Skeletal muscle satellite cell (primary cell): ENCODE data around the gene FES.
"Not testable (repeated sequence)": the region's sequence is repeated elsewhere in the genome, so short reads cannot be mapped to it uniquely, and the experiment has no call there.

Experiments
- H3K27me3 ChIP-seq: 2 replicates; pipeline ENCODE4 v1.7.0; 2013; ENCODE audit warnings: low read length; ENCODE audit not compliant: control insufficient read depth, insufficient read depth
- H3K36me3 ChIP-seq: 2 replicates; pipeline ENCODE4 v1.7.0; 2013; ENCODE audit warnings: mild to moderate bottlenecking, control low read depth, low read length; ENCODE audit not compliant: insufficient read depth
- H3K4me1 ChIP-seq: 2 replicates; pipeline ENCODE4 v1.7.0; 2013; ENCODE audit warnings: low read length; ENCODE audit not compliant: control insufficient read depth, insufficient read depth
- H3K4me2 ChIP-seq: 2 replicates; pipeline ENCODE4 v1.7.0; 2013; ENCODE audit warnings: mild to moderate bottlenecking, low read length
- H3K4me3 ChIP-seq: 2 replicates; pipeline ENCODE4 v1.7.0; 2013; ENCODE audit warnings: low read length
- H3K9ac ChIP-seq: 2 replicates; pipeline ENCODE4 v1.7.0; 2013; ENCODE audit warnings: mild to moderate bottlenecking, low read depth, low read length, moderate library complexity
- H3K9me3 ChIP-seq: replicated peaks from 2 replicates; pipeline ENCODE4 v1.7.0; 2013; ENCODE audit warnings: mild to moderate bottlenecking, control low read depth, low read length

The FES gene

GRCh38 chr15:90871139-90871715 lies 13.1 kb upstream of the FES start:
- H3K27me3 ChIP-seq = no peaks in the 10 kb centered on the region
- H3K9me3 ChIP-seq = no peaks in the 10 kb centered on the region
- peaks cover 56% of the 10 kb centered on the region for H3K4me1 ChIP-seq

GRCh38 chr15:90871716-90872485 lies 12.4 kb upstream of the FES start:
- peaks cover 12% of the 10 kb centered on the region for H3K36me3 ChIP-seq
- H3K9ac ChIP-seq = peak overlapping the region; percentile 95
- peaks cover 56% of the 10 kb centered on the region for H3K4me1 ChIP-seq
- peak overlapping the region; percentile 97 for H3K4me3 ChIP-seq
- H3K9me3 ChIP-seq = no peaks in the 10 kb centered on the region
- H3K27me3 ChIP-seq = no peaks in the 10 kb centered on the region
- H3K4me2 ChIP-seq = peak overlapping the region; percentile 96

More at GRCh38 chr15:90871139-90871715, 13.1 kb upstream of the FES start:
- peak overlapping the region; percentile 96 for H3K4me2 ChIP-seq
- H3K36me3 ChIP-seq = peaks cover 6% of the 10 kb centered on the region
- H3K4me3 ChIP-seq = peak overlapping the region; percentile 97
- H3K9ac ChIP-seq = peak overlapping the region; percentile 95

GRCh38 chr15:90872486-90873184 lies 11.7 kb upstream of the FES start:
- Histone ChIP-seq H3K4me3 (peak overlapping the region; percentile 97), H3K36me3 (peaks cover 20% of the 10 kb centered on the region), H3K27me3 (no peaks in the 10 kb centered on the region), H3K9ac (peak overlapping the region; percentile 95), H3K9me3 (no peaks in the 10 kb centered on the region), H3K4me1 (peaks cover 56% of the 10 kb centered on the region), H3K4me2 (peak overlapping the region; percentile 96)

- peak overlapping the region; percentile 97 for H3K4me3 ChIP-seq
- peak overlapping the region; percentile 96 for H3K4me2 ChIP-seq
- peak overlapping the region; percentile 95 for H3K9ac ChIP-seq
- peaks cover 49% of the 10 kb centered on the region for H3K4me1 ChIP-seq
- no peaks in the 10 kb centered on the region for H3K9me3 ChIP-seq
- no peaks in the 10 kb centered on the region for H3K27me3 ChIP-seq
- peaks cover 29% of the 10 kb centered on the region for H3K36me3 ChIP-seq
These were observed 10.8 kb upstream of the FES start for GRCh38 chr15:90873488-90873997.

- peak overlapping the region; percentile 97 for H3K4me3 ChIP-seq
- H3K4me1 ChIP-seq = peaks cover 43% of the 10 kb centered on the region
- no peaks in the 10 kb centered on the region for H3K9me3 ChIP-seq
- peaks cover 34% of the 10 kb centered on the region for H3K36me3 ChIP-seq
- H3K4me2 ChIP-seq = peak overlapping the region; percentile 96
- peak overlapping the region; percentile 95 for H3K9ac ChIP-seq
- no peaks in the 10 kb centered on the region for H3K27me3 ChIP-seq
These were observed 10.2 kb upstream of the FES start for GRCh38 chr15:90873998-90874605.

- H3K4me2 ChIP-seq, H3K4me3 ChIP-seq, H3K9ac ChIP-seq, H3K27me3 ChIP-seq, H3K9me3 ChIP-seq: not testable (repeated sequence)
- H3K36me3 ChIP-seq = peaks cover 43% of the 10 kb centered on the region
- H3K4me1 ChIP-seq = peaks cover 34% of the 10 kb centered on the region
These were observed 9.3 kb upstream of the FES start for GRCh38 chr15:90874986-90875385.

GRCh38 chr15:90875549-90875981 lies 8.7 kb upstream of the FES start:
- H3K9ac ChIP-seq = no peak overlapping the region
- peaks cover 28% of the 10 kb centered on the region for H3K4me1 ChIP-seq
- no peak overlapping the region for H3K4me3 ChIP-seq
- peaks cover 49% of the 10 kb centered on the region for H3K36me3 ChIP-seq
- no peaks in the 10 kb centered on the region for H3K9me3 ChIP-seq
- no peaks in the 10 kb centered on the region for H3K27me3 ChIP-seq
- H3K4me2 ChIP-seq = no peak overlapping the region

- Histone ChIP-seq H3K9me3 (no peaks in the 10 kb centered on the region), H3K36me3 (peaks cover 54% of the 10 kb centered on the region), H3K4me3 (no peak overlapping the region), H3K27me3 (no peaks in the 10 kb centered on the region), H3K4me2 (no peak overlapping the region), H3K4me1 (peaks cover 26% of the 10 kb centered on the region), H3K9ac (no peak overlapping the region)
These were observed 8.3 kb upstream of the FES start for GRCh38 chr15:90876046-90876445.

- H3K9ac ChIP-seq = no peak overlapping the region
- no peaks in the 10 kb centered on the region for H3K9me3 ChIP-seq
- no peaks in the 10 kb centered on the region for H3K27me3 ChIP-seq
- H3K4me1 ChIP-seq = peaks cover 26% of the 10 kb centered on the region
- H3K4me2 ChIP-seq = no peak overlapping the region
- no peak overlapping the region for H3K4me3 ChIP-seq
- H3K36me3 ChIP-seq = peaks cover 59% of the 10 kb centered on the region
These were observed 7.7 kb upstream of the FES start for GRCh38 chr15:90876512-90877170.

- H3K4me2 ChIP-seq = no peak overlapping the region
- no peaks in the 10 kb centered on the region for H3K9me3 ChIP-seq
- H3K36me3 ChIP-seq = peaks cover 65% of the 10 kb centered on the region
- H3K9ac ChIP-seq = no peak overlapping the region
- H3K4me1 ChIP-seq = peaks cover 24% of the 10 kb centered on the region
- no peak overlapping the region for H3K4me3 ChIP-seq
- H3K27me3 ChIP-seq = no peaks in the 10 kb centered on the region
These were observed 7.0 kb upstream of the FES start for GRCh38 chr15:90877315-90877714.

- H3K9ac ChIP-seq = no peak overlapping the region
These were observed 6.3 kb upstream of the FES start for GRCh38 chr15:90877996-90878395.

More at GRCh38 chr15:90877996-90878395, 6.3 kb upstream of the FES start:
- no peaks in the 10 kb centered on the region for H3K27me3 ChIP-seq
- no peak overlapping the region for H3K4me2 ChIP-seq
- H3K9me3 ChIP-seq = no peaks in the 10 kb centered on the region
- H3K36me3 ChIP-seq = peaks cover 69% of the 10 kb centered on the region
- H3K4me3 ChIP-seq = no peak overlapping the region
- H3K4me1 ChIP-seq = peaks cover 18% of the 10 kb centered on the region
